AG09309 (cell line): ENCODE results near the gene FJX1.
A peak's percentile ranks its signal among the peaks of the same experiment; 100 is the strongest.

ENCODE experiments used
- DNase-seq: peaks from one replicate; pipeline ENCODE4 v3.0.0-alpha.2; 2010; ENCODE audit warnings: low read depth
- H3K4me3 ChIP-seq: 2 replicates; pipeline ENCODE4 v1.5.1; 2011; ENCODE audit warnings: mild to moderate bottlenecking, low read depth, low read length, moderate library complexity; ENCODE audit not compliant: control insufficient read depth
- TF ChIP-seq, protein P1 (sequence below): IDR thresholded peaks from 2 replicates; pipeline ENCODE4 v1.5.1; 2011; ENCODE audit warnings: mild to moderate bottlenecking, low read depth, low read length, inconsistent platforms; ENCODE audit not compliant: insufficient read depth, control insufficient read depth; ENCODE audit errors: missing control alignments

The FJX1 gene

GRCh38 chr11:35639591-35640179 is 21.4 kb downstream of the FJX1 start:
- TF ChIP-seq, protein P1, sequence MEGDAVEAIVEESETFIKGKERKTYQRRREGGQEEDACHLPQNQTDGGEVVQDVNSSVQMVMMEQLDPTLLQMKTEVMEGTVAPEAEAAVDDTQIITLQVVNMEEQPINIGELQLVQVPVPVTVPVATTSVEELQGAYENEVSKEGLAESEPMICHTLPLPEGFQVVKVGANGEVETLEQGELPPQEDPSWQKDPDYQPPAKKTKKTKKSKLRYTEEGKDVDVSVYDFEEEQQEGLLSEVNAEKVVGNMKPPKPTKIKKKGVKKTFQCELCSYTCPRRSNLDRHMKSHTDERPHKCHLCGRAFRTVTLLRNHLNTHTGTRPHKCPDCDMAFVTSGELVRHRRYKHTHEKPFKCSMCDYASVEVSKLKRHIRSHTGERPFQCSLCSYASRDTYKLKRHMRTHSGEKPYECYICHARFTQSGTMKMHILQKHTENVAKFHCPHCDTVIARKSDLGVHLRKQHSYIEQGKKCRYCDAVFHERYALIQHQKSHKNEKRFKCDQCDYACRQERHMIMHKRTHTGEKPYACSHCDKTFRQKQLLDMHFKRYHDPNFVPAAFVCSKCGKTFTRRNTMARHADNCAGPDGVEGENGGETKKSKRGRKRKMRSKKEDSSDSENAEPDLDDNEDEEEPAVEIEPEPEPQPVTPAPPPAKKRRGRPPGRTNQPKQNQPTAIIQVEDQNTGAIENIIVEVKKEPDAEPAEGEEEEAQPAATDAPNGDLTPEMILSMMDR = no peak
- no peak for DNase-seq
- H3K4me3 ChIP-seq = no peak overlapping the region

- DNase-seq = no peak
- TF ChIP-seq, protein P1 = no peak
- no peak overlapping the region for H3K4me3 ChIP-seq
Observed at GRCh38 chr11:35641171-35641897, 23.1 kb downstream of the FJX1 start.

GRCh38 chr11:35641964-35642363 is 23.7 kb downstream of the FJX1 start:
- TF ChIP-seq, protein P1 = no peak
- DNase-seq = no peak

GRCh38 chr11:35647421-35648093 is 29.3 kb downstream of the FJX1 start:
- TF ChIP-seq, protein P1 = no peak
- H3K4me3 ChIP-seq = no peak overlapping the region
- DNase-seq = no peak

More at GRCh38 chr11:35641964-35642363, 23.7 kb downstream of the FJX1 start:
- no peak overlapping the region for H3K4me3 ChIP-seq

GRCh38 chr11:35650006-35650405 is 31.7 kb downstream of the FJX1 start:
- no peak overlapping the region for H3K4me3 ChIP-seq
- DNase-seq = peak; percentile 37
- TF ChIP-seq, protein P1 = no peak

- DNase-seq = no peak
- TF ChIP-seq, protein P1 = no peak
- H3K4me3 ChIP-seq = no peak overlapping the region
Observed at GRCh38 chr11:35650467-35650866, 32.2 kb downstream of the FJX1 start.
